ENCODE measurements around the gene CES4A. TPM values are rescaled to one million over a fixed set of nuclear protein-coding genes. Genes with fewer than 3 reads are reported as not detected.
"Not testable (repeated sequence)": the region's sequence is repeated elsewhere in the genome, so short reads cannot be mapped to it uniquely, and the experiment has no call there.

CES4A gene
- total and polyA plus RNA-seq, 4 donors, result 1.9 to 22.7 (median 9.9) TPM

- Histone ChIP-seq H3K27ac (ENCODE audit: low read depth in 1 of 2, low read length in 2 of 2) (no peak overlapping the region), H3K4me1 (ENCODE audit: control insufficient read depth in 1 of 2, insufficient read depth in 2 of 2, low read length in 2 of 2) (no peaks in the 10 kb centered on the region), H3K36me3 (ENCODE audit: control insufficient read depth in 1 of 2, insufficient read depth in 2 of 2, low read length in 1 of 2) (no peaks in the 10 kb centered on the region), H3K27me3 (ENCODE audit: control insufficient read depth in 1 of 2, insufficient read depth in 2 of 2, low read length in 1 of 2) (no peaks in the 10 kb centered on the region), H3K4me3 (ENCODE audit: low read length in 2 of 2) (no peak overlapping the region), H3K9me3 (ENCODE audit: control insufficient read depth, low read length) (no peaks in the 10 kb centered on the region)
- DNase-seq (no peak), ATAC-seq (ENCODE audit: low FRiP score) (no peak)
- 85 to 89% methylated on average over 10 of the region's 10 CpGs for WGBS, 2 donors
- intact Hi-C loops (cut with DNase I), result no loop called here
Observed at GRCh38 chr16:66953462-66954096, 34.8 kb upstream of the CES4A start.

GRCh38 chr16:66954097-66954659 lies 34.2 kb upstream of the CES4A start:
- Histone ChIP-seq H3K4me3 (ENCODE audit: low read length in 2 of 2) (no peak overlapping the region), H3K4me1 (ENCODE audit: control insufficient read depth in 1 of 2, insufficient read depth in 2 of 2, low read length in 2 of 2) (no peaks in the 10 kb centered on the region), H3K27me3 (ENCODE audit: control insufficient read depth in 1 of 2, insufficient read depth in 2 of 2, low read length in 1 of 2) (no peaks in the 10 kb centered on the region), H3K36me3 (ENCODE audit: control insufficient read depth in 1 of 2, insufficient read depth in 2 of 2, low read length in 1 of 2) (no peaks in the 10 kb centered on the region), H3K9me3 (ENCODE audit: control insufficient read depth, low read length) (no peaks in the 10 kb centered on the region), H3K27ac (ENCODE audit: low read depth in 1 of 2, low read length in 2 of 2) (no peak overlapping the region)
- 18 to 20% methylated on average over 8 of the region's 8 CpGs for WGBS, 2 donors
- DNase-seq, result peak; percentile 79 to 88
- no peak for ATAC-seq (ENCODE audit: low FRiP score)
- intact Hi-C loops (cut with DNase I), result no loop called here

- H3K27ac ChIP-seq (ENCODE audit: low read depth in 1 of 2, low read length in 2 of 2); H3K27me3 ChIP-seq (ENCODE audit: control insufficient read depth in 1 of 2, insufficient read depth in 2 of 2, low read length in 1 of 2); DNase-seq; H3K9me3 ChIP-seq (ENCODE audit: control insufficient read depth, low read length); H3K4me3 ChIP-seq (ENCODE audit: low read length in 2 of 2); ATAC-seq (ENCODE audit: low FRiP score); intact Hi-C loops (cut with DNase I); H3K36me3 ChIP-seq (ENCODE audit: control insufficient read depth in 1 of 2, insufficient read depth in 2 of 2, low read length in 1 of 2); H3K4me1 ChIP-seq (ENCODE audit: control insufficient read depth in 1 of 2, insufficient read depth in 2 of 2, low read length in 2 of 2): not testable (repeated sequence)
- 81 to 82% methylated on average over 17 of the region's 17 CpGs for WGBS, 2 donors
Observed at GRCh38 chr16:66955363-66956153, 32.8 kb upstream of the CES4A start.

- H3K27ac ChIP-seq (ENCODE audit: low read depth in 1 of 2, low read length in 2 of 2); intact Hi-C loops (cut with DNase I); H3K27me3 ChIP-seq (ENCODE audit: control insufficient read depth in 1 of 2, insufficient read depth in 2 of 2, low read length in 1 of 2); DNase-seq; H3K4me3 ChIP-seq (ENCODE audit: low read length in 2 of 2); H3K9me3 ChIP-seq (ENCODE audit: control insufficient read depth, low read length); H3K4me1 ChIP-seq (ENCODE audit: control insufficient read depth in 1 of 2, insufficient read depth in 2 of 2, low read length in 2 of 2); H3K36me3 ChIP-seq (ENCODE audit: control insufficient read depth in 1 of 2, insufficient read depth in 2 of 2, low read length in 1 of 2); ATAC-seq (ENCODE audit: low FRiP score): not testable (repeated sequence)
- 80 to 88% methylated on average over 1 of the region's 1 CpG for WGBS, 2 donors
Observed at GRCh38 chr16:66956154-66956457, 32.3 kb upstream of the CES4A start.

GRCh38 chr16:66958857-66959703 lies 29.3 kb upstream of the CES4A start:
- no peaks in the 10 kb centered on the region for H3K27me3 ChIP-seq (ENCODE audit: control insufficient read depth in 1 of 2, insufficient read depth in 2 of 2, low read length in 1 of 2)
- intact Hi-C loops (cut with DNase I), result no loop called here
- H3K36me3 ChIP-seq (ENCODE audit: control insufficient read depth in 1 of 2, insufficient read depth in 2 of 2, low read length in 1 of 2), result no peaks in the 10 kb centered on the region
- ATAC-seq (ENCODE audit: low FRiP score) (no peak), DNase-seq (no peak)
- H3K4me3 ChIP-seq (ENCODE audit: low read length in 2 of 2), result no peak overlapping the region
- 84 to 85% methylated on average over 7 of the region's 7 CpGs for WGBS, 2 donors
- H3K9me3 ChIP-seq (ENCODE audit: control insufficient read depth, low read length), result no peaks in the 10 kb centered on the region
- no peaks in the 10 kb centered on the region for H3K4me1 ChIP-seq (ENCODE audit: control insufficient read depth in 1 of 2, insufficient read depth in 2 of 2, low read length in 2 of 2)
- no peak overlapping the region for H3K27ac ChIP-seq (ENCODE audit: low read depth in 1 of 2, low read length in 2 of 2)

GRCh38 chr16:66959704-66960161 lies 28.7 kb upstream of the CES4A start:
- ATAC-seq (ENCODE audit: low FRiP score) (no peak), DNase-seq (peak in 1 of 2 donors; percentile 67)
- Histone ChIP-seq H3K4me1 (ENCODE audit: control insufficient read depth in 1 of 2, insufficient read depth in 2 of 2, low read length in 2 of 2) (no peaks in the 10 kb centered on the region), H3K36me3 (ENCODE audit: control insufficient read depth in 1 of 2, insufficient read depth in 2 of 2, low read length in 1 of 2) (no peaks in the 10 kb centered on the region), H3K4me3 (ENCODE audit: low read length in 2 of 2) (no peak overlapping the region), H3K9me3 (ENCODE audit: control insufficient read depth, low read length) (no peaks in the 10 kb centered on the region), H3K27ac (ENCODE audit: low read depth in 1 of 2, low read length in 2 of 2) (no peak overlapping the region), H3K27me3 (ENCODE audit: control insufficient read depth in 1 of 2, insufficient read depth in 2 of 2, low read length in 1 of 2) (no peaks in the 10 kb centered on the region)
- intact Hi-C loops (cut with DNase I), result no loop called here
- 52 to 57% methylated on average over 5 of the region's 5 CpGs for WGBS, 2 donors

GRCh38 chr16:66960270-66960669 lies 28.1 kb upstream of the CES4A start:
- DNase-seq (no peak), ATAC-seq (ENCODE audit: low FRiP score) (no peak)
- WGBS, 2 donors, result 87 to 91% methylated on average over 1 of the region's 1 CpG
- H3K4me3 ChIP-seq (ENCODE audit: low read length in 2 of 2), result no peak overlapping the region
- intact Hi-C loops (cut with DNase I), result no loop called here
- H3K36me3 ChIP-seq (ENCODE audit: control insufficient read depth in 1 of 2, insufficient read depth in 2 of 2, low read length in 1 of 2), result no peaks in the 10 kb centered on the region
- H3K4me1 ChIP-seq (ENCODE audit: control insufficient read depth in 1 of 2, insufficient read depth in 2 of 2, low read length in 2 of 2), result no peaks in the 10 kb centered on the region
- no peaks in the 10 kb centered on the region for H3K9me3 ChIP-seq (ENCODE audit: control insufficient read depth, low read length)
- H3K27ac ChIP-seq (ENCODE audit: low read depth in 1 of 2, low read length in 2 of 2), result no peak overlapping the region
- H3K27me3 ChIP-seq (ENCODE audit: control insufficient read depth in 1 of 2, insufficient read depth in 2 of 2, low read length in 1 of 2), result no peaks in the 10 kb centered on the region

- ATAC-seq (ENCODE audit: low FRiP score) (no peak), DNase-seq (peak in 1 of 2 donors; percentile 68)
- Histone ChIP-seq H3K27ac (ENCODE audit: low read depth in 1 of 2, low read length in 2 of 2) (no peak within 1 kb of the TSS), H3K4me1 (ENCODE audit: control insufficient read depth in 1 of 2, insufficient read depth in 2 of 2, low read length in 2 of 2) (no peaks in the 10 kb centered on the region), H3K4me3 (ENCODE audit: low read length in 2 of 2) (no peak within 1 kb of the TSS), H3K9me3 (ENCODE audit: control insufficient read depth, low read length) (no peaks in the 10 kb centered on the region), H3K36me3 (ENCODE audit: control insufficient read depth in 1 of 2, insufficient read depth in 2 of 2, low read length in 1 of 2) (no peaks in the 10 kb centered on the region), H3K27me3 (ENCODE audit: control insufficient read depth in 1 of 2, insufficient read depth in 2 of 2, low read length in 1 of 2) (no peaks in the 10 kb centered on the region)
- WGBS, 2 donors, result 71 to 72% methylated on average over 16 of the region's 16 CpGs
- intact Hi-C loops (cut with DNase I), result no loop called here
Observed at GRCh38 chr16:66961065-66961744, 27.2 kb upstream of the CES4A start, which contains the start of gene CES3. Gene CES3 (plus strand): TSS chr16:66961266. CDS start chr16:66961308, 42 bp downstream.
